GM23338 (cell line): Measurements from ENCODE around the gene CDCA4.

Experiments used
- CREB1 ChIP-seq: fragments of 250-450 bp; sonication (Bioruptor Pico); IDR thresholded peaks from 2 replicates; pipeline ENCODE4 v1.5.0; 2020; ENCODE audit warnings: low read depth, mild to moderate bottlenecking, moderate library complexity
- CTCF ChIP-seq, 2 experiments: fragments of 200-600 bp in 1 of 2; sonication (generic) in 1 of 2; conservative IDR thresholded peaks; 2 replicates each; pipeline versions ENCODE4 v1.5.1 to v1.6.1; 2016 to 2017; ENCODE audit warnings: antibody characterized with exemption in 2 of 2, low read depth in 2 of 2, mild to moderate bottlenecking in 2 of 2, moderate library complexity in 1 of 2
- EZH2 ChIP-seq: fragments of 200-600 bp; sonication (generic); IDR thresholded peaks from one replicate; pipeline ENCODE4 v1.8.0; 2017; ENCODE audit warnings: antibody characterized with exemption, mild to moderate bottlenecking, low read depth; ENCODE audit not compliant: unreplicated experiment
- EZH2phosphoT487 ChIP-seq: fragments of 200-600 bp; sonication (generic); IDR thresholded peaks from one replicate; pipeline ENCODE4 v1.8.1; 2018; ENCODE audit warnings: antibody characterized with exemption; ENCODE audit not compliant: unreplicated experiment
- JUNB ChIP-seq: IDR thresholded peaks from one replicate; pipeline ENCODE4 v1.6.1; 2016; ENCODE audit warnings: antibody characterized with exemption; ENCODE audit not compliant: unreplicated experiment
- POLR2AphosphoS5 ChIP-seq: IDR thresholded peaks from 2 replicates; pipeline ENCODE4 v1.6.1; 2016; ENCODE audit warnings: antibody characterized with exemption, low read depth
- STAT1 ChIP-seq: IDR thresholded peaks from one replicate; pipeline ENCODE4 v1.6.1; 2016; ENCODE audit warnings: antibody characterized with exemption; ENCODE audit not compliant: unreplicated experiment
- ZNF114 ChIP-seq: fragments of 250-450 bp; sonication (Bioruptor Pico); IDR thresholded peaks from 2 replicates; pipeline ENCODE4 v1.5.0; 2020; ENCODE audit warnings: mild to moderate bottlenecking, moderate library complexity
- TF ChIP-seq, protein P1 (sequence below): IDR thresholded peaks from one replicate; pipeline ENCODE4 v1.6.1; 2018; ENCODE audit warnings: antibody characterized with exemption; ENCODE audit not compliant: unreplicated experiment
- TF ChIP-seq, protein P2 (sequence below): fragments of 250-450 bp; sonication (Bioruptor Pico); IDR thresholded peaks from 2 replicates; pipeline ENCODE4 v1.5.0; 2020; ENCODE audit warnings: mild to moderate bottlenecking, moderate library complexity

- no peak for TF ChIP-seq CTCF (conservative IDR thresholded peaks at IDR 0.05; ENCODE audit: low read depth in 2 of 2)
- no peak for TF ChIP-seq ZNF114 (CRISPR knock-in tag)
- TF ChIP-seq, protein P1, sequence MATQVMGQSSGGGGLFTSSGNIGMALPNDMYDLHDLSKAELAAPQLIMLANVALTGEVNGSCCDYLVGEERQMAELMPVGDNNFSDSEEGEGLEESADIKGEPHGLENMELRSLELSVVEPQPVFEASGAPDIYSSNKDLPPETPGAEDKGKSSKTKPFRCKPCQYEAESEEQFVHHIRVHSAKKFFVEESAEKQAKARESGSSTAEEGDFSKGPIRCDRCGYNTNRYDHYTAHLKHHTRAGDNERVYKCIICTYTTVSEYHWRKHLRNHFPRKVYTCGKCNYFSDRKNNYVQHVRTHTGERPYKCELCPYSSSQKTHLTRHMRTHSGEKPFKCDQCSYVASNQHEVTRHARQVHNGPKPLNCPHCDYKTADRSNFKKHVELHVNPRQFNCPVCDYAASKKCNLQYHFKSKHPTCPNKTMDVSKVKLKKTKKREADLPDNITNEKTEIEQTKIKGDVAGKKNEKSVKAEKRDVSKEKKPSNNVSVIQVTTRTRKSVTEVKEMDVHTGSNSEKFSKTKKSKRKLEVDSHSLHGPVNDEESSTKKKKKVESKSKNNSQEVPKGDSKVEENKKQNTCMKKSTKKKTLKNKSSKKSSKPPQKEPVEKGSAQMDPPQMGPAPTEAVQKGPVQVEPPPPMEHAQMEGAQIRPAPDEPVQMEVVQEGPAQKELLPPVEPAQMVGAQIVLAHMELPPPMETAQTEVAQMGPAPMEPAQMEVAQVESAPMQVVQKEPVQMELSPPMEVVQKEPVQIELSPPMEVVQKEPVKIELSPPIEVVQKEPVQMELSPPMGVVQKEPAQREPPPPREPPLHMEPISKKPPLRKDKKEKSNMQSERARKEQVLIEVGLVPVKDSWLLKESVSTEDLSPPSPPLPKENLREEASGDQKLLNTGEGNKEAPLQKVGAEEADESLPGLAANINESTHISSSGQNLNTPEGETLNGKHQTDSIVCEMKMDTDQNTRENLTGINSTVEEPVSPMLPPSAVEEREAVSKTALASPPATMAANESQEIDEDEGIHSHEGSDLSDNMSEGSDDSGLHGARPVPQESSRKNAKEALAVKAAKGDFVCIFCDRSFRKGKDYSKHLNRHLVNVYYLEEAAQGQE = no peak
- no peak for TF ChIP-seq EZH2phosphoT487
- TF ChIP-seq JUNB = no peak
- no peak for TF ChIP-seq EZH2
- TF ChIP-seq POLR2AphosphoS5 = no peak
- TF ChIP-seq CREB1 = no peak
- TF ChIP-seq, protein P2, sequence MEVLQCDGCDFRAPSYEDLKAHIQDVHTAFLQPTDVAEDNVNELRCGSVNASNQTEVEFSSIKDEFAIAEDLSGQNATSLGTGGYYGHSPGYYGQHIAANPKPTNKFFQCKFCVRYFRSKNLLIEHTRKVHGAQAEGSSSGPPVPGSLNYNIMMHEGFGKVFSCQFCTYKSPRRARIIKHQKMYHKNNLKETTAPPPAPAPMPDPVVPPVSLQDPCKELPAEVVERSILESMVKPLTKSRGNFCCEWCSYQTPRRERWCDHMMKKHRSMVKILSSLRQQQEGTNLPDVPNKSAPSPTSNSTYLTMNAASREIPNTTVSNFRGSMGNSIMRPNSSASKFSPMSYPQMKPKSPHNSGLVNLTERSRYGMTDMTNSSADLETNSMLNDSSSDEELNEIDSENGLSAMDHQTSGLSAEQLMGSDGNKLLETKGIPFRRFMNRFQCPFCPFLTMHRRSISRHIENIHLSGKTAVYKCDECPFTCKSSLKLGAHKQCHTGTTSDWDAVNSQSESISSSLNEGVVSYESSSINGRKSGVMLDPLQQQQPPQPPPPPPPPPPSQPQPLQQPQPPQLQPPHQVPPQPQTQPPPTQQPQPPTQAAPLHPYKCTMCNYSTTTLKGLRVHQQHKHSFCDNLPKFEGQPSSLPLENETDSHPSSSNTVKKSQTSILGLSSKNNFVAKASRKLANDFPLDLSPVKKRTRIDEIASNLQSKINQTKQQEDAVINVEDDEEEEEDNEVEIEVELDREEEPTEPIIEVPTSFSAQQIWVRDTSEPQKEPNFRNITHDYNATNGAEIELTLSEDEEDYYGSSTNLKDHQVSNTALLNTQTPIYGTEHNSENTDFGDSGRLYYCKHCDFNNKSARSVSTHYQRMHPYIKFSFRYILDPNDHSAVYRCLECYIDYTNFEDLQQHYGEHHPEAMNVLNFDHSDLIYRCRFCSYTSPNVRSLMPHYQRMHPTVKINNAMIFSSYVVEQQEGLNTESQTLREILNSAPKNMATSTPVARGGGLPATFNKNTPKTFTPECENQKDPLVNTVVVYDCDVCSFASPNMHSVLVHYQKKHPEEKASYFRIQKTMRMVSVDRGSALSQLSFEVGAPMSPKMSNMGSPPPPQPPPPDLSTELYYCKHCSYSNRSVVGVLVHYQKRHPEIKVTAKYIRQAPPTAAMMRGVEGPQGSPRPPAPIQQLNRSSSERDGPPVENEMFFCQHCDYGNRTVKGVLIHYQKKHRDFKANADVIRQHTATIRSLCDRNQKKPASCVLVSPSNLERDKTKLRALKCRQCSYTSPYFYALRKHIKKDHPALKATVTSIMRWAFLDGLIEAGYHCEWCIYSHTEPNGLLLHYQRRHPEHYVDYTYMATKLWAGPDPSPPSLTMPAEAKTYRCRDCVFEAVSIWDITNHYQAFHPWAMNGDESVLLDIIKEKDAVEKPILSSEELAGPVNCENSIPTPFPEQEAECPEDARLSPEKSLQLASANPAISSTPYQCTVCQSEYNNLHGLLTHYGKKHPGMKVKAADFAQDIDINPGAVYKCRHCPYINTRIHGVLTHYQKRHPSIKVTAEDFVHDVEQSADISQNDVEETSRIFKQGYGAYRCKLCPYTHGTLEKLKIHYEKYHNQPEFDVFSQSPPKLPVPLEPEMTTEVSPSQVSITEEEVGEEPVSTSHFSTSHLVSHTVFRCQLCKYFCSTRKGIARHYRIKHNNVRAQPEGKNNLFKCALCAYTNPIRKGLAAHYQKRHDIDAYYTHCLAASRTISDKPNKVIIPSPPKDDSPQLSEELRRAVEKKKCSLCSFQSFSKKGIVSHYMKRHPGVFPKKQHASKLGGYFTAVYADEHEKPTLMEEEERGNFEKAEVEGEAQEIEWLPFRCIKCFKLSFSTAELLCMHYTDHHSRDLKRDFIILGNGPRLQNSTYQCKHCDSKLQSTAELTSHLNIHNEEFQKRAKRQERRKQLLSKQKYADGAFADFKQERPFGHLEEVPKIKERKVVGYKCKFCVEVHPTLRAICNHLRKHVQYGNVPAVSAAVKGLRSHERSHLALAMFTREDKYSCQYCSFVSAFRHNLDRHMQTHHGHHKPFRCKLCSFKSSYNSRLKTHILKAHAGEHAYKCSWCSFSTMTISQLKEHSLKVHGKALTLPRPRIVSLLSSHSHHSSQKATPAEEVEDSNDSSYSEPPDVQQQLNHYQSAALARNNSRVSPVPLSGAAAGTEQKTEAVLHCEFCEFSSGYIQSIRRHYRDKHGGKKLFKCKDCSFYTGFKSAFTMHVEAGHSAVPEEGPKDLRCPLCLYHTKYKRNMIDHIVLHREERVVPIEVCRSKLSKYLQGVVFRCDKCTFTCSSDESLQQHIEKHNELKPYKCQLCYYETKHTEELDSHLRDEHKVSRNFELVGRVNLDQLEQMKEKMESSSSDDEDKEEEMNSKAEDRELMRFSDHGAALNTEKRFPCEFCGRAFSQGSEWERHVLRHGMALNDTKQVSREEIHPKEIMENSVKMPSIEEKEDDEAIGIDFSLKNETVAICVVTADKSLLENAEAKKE = no peak
- TF ChIP-seq STAT1 = no peak
These were observed 26.6 kb upstream of the CDCA4 start for GRCh38 chr14:105047283-105048016.
